HS-5 (cell line): Measurements from ENCODE around the gene MYO1C.
"Not testable (repeated sequence)": the region's sequence is repeated elsewhere in the genome, so short reads cannot be mapped to it uniquely, and the experiment has no call there.

Experiments
- DNase-seq: peaks from one replicate; pipeline ENCODE4 v3.0.0-alpha.2; 2012; ENCODE audit warnings: low read depth

The MYO1C gene

GRCh38 chr17:1423456-1424135 lies 68.9 kb downstream of the MYO1C start:
- DNase-seq: no peak

DNA sequence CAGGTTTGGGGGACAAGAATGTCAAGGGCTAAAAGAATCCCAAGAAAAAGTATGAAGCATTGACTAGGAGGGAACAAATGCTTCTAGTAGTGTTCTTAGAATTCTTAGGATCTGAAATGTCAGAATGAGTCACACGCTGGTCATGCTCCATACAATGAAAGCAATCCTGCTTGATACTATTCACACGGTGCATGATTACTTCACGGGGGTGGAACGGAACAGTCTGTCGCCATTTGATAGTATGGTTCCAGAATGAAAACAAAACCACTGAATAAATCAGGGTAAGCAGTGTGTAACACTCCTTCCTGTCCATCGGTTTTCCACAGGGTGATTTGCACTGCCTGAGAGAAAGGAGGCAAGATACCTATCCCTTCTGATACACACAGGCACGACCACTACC lies 69.6 kb downstream of the MYO1C start:
- DNase-seq: peak; percentile 94

DNA sequence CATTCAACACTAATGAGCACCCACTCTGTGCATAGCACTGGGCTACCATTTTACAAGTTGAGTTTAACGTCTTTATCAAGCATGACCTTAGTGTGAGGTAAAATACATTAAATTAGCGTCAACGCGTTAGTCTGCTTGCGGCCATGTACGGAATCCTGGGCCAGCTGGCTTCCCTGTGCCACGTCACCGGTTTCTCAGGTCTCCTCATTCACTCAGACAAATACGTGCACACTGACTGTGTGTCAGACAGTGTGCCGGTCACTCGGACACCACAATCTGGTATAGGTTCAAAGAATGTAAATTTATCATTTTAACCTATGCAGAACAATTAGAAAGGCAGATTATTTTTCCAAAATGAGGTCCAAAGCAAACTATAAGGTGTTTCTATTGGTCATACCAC lies 71.0 kb downstream of the MYO1C start:
- no peak for DNase-seq

- no peak for DNase-seq
These were observed 71.5 kb downstream of the MYO1C start for GRCh38 chr17:1420981-1421380.

- no peak for DNase-seq
These were observed 72.3 kb downstream of the MYO1C start for GRCh38 chr17:1420163-1420562.

- DNase-seq: not testable (repeated sequence)
These were observed 74.0 kb downstream of the MYO1C start for GRCh38 chr17:1418476-1418875.

- no peak for DNase-seq
These were observed 76.1 kb downstream of the MYO1C start for GRCh38 chr17:1416414-1416813.

DNA sequence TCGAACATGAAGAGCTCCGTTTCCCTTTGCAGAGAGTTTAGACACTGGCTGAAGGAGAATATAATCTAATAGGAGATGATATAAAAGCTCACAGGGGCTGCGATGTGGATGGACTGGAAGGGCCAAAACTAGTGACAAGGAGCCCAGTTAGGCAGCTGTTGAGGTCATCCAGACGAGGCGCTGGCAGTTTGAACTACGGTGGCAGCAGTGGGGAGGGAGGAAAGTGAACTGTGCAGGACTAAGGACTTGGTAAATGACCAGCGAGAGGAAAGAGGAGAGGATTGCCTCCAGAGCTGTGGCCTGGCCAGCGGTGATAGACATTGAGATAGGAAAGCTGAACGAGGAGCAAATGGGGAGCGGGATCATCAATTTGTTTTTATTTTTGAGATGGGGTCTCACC lies 77.9 kb downstream of the MYO1C start:
- DNase-seq: no peak
